Amniotic epithelial cell (primary cell): ENCODE measurements around the gene GJC2.

Experiments used
- DNase-seq: peaks from one replicate; pipeline ENCODE4 v3.0.0-alpha.2; 2010; ENCODE audit warnings: low read depth

Gene GJC2

GRCh38 chr1:228145463-228146416 lies 4.0 kb upstream of the GJC2 start:
- no peak for DNase-seq

GRCh38 chr1:228146417-228147150 lies 3.1 kb upstream of the GJC2 start:
- DNase-seq, result no peak

- no peak for DNase-seq
Measured at GRCh38 chr1:228147151-228147693, 2.5 kb upstream of the GJC2 start.

- DNase-seq, result no peak
Measured at GRCh38 chr1:228147768-228148167, 2.0 kb upstream of the GJC2 start.

- no peak for DNase-seq
Measured at GRCh38 chr1:228148196-228148861, 1.4 kb upstream of the GJC2 start.

GRCh38 chr1:228148935-228149405 lies 760 bp upstream of the GJC2 start:
- no peak for DNase-seq

GRCh38 chr1:228150120-228150460 lies 360 bp downstream of the GJC2 start:
- no peak for DNase-seq

GRCh38 chr1:228150461-228151179 lies 890 bp downstream of the GJC2 start:
- DNase-seq, result peak; percentile 88

GRCh38 chr1:228151180-228151925 lies 1.6 kb downstream of the GJC2 start:
- DNase-seq, result no peak

GRCh38 chr1:228152097-228152917 lies 2.6 kb downstream of the GJC2 start:
- no peak for DNase-seq

- no peak for DNase-seq
Measured at GRCh38 chr1:228152918-228153258, 3.2 kb downstream of the GJC2 start.

GRCh38 chr1:228154021-228154669 lies 4.4 kb downstream of the GJC2 start:
- DNase-seq, result no peak

GRCh38 chr1:228154670-228155571 lies 5.2 kb downstream of the GJC2 start:
- no peak for DNase-seq

- no peak for DNase-seq
Measured at GRCh38 chr1:228155596-228156514, 6.1 kb downstream of the GJC2 start.

- no peak for DNase-seq
Measured at GRCh38 chr1:228156515-228156881, 6.8 kb downstream of the GJC2 start.

GRCh38 chr1:228156941-228157728 lies 7.4 kb downstream of the GJC2 start:
- DNase-seq, result no peak

GRCh38 chr1:228157729-228158126 lies 8.0 kb downstream of the GJC2 start:
- DNase-seq, result no peak
